DOHH2 (cell line): ENCODE data around the gene NPVF.
A peak's percentile ranks its signal among the peaks of the same experiment; 100 is the strongest.

Experiments
- H3F3A ChIP-seq: fragments of 200-600 bp; sonication (generic), shearing (Covaris generic); 2 replicates; pipeline ENCODE4 v1.6.0; 2016; ENCODE audit warnings: antibody characterized with exemption, mild to moderate bottlenecking; ENCODE audit not compliant: control insufficient read depth, insufficient read depth
- H3K27ac ChIP-seq: fragments of 200-600 bp; sonication (generic); 2 replicates; pipeline ENCODE4 v1.5.1; 2014; ENCODE audit warnings: low read depth, mild to moderate bottlenecking, low read length, moderate library complexity
- H3K27me3 ChIP-seq: fragments of 200-600 bp; sonication (generic); 2 replicates; pipeline ENCODE4 v1.6.1; 2014; ENCODE audit warnings: mild to moderate bottlenecking, low read length, mixed read lengths; ENCODE audit not compliant: control insufficient read depth
- H3K36me3 ChIP-seq: fragments of 200-600 bp; sonication (generic); 2 replicates; pipeline ENCODE4 v1.6.1; 2014; ENCODE audit warnings: mild to moderate bottlenecking, low read length, moderate library complexity, mixed read lengths; ENCODE audit not compliant: control insufficient read depth
- H3K4me1 ChIP-seq: fragments of 200-600 bp; sonication (generic); 2 replicates; pipeline ENCODE4 v1.6.1; 2014; ENCODE audit warnings: mild to moderate bottlenecking, low read length, mixed read lengths; ENCODE audit not compliant: control insufficient read depth
- H3K4me2 ChIP-seq: fragments of 200-600 bp; sonication (generic); 2 replicates; pipeline ENCODE4 v1.6.0; 2014; ENCODE audit warnings: mild to moderate bottlenecking, low read length, moderate library complexity
- H3K4me3 ChIP-seq: fragments of 200-600 bp; sonication (generic); 2 replicates; pipeline ENCODE4 v1.5.1; 2014; ENCODE audit warnings: mild to moderate bottlenecking, low read length, mixed read lengths
- H3K79me2 ChIP-seq: fragments of 200-600 bp; sonication (generic); 2 replicates; pipeline ENCODE4 v1.6.1; 2014; ENCODE audit warnings: mild to moderate bottlenecking, low read length, mixed read lengths; ENCODE audit not compliant: control insufficient read depth
- H3K9me2 ChIP-seq: fragments of 200-600 bp; sonication (generic); replicated peaks from 2 replicates; pipeline ENCODE4 v1.6.1; 2014; ENCODE audit warnings: mild to moderate bottlenecking, low read length, mixed read lengths; ENCODE audit not compliant: control insufficient read depth
- H3K9me3 ChIP-seq: fragments of 200-600 bp; sonication (generic); 2 replicates; pipeline ENCODE4 v1.6.1; 2014; ENCODE audit warnings: antibody characterized with exemption, low read length, mixed read lengths; ENCODE audit not compliant: control insufficient read depth, insufficient read depth
- H4K20me1 ChIP-seq: fragments of 200-600 bp; sonication (generic); 2 replicates; pipeline ENCODE4 v1.6.0; 2014; ENCODE audit warnings: low read depth, mild to moderate bottlenecking, antibody characterized with exemption, low read length, moderate library complexity; ENCODE audit not compliant: control insufficient read depth, insufficient read depth
- EZH2phosphoT487 ChIP-seq: fragments of 200-600 bp; sonication (generic); IDR thresholded peaks from 2 replicates; pipeline ENCODE4 v1.6.1; 2017; ENCODE audit warnings: borderline replicate concordance, mild to moderate bottlenecking, antibody characterized with exemption, low read length, moderate library complexity, mixed read lengths
- TF ChIP-seq, protein P1 (sequence below): fragments of 200-600 bp; sonication (generic); IDR thresholded peaks from one replicate; pipeline ENCODE4 v1.5.1; 2014; ENCODE audit warnings: antibody characterized with exemption, mild to moderate bottlenecking, low read depth, low read length; ENCODE audit not compliant: poor library complexity, severe bottlenecking

Gene NPVF

DNA sequence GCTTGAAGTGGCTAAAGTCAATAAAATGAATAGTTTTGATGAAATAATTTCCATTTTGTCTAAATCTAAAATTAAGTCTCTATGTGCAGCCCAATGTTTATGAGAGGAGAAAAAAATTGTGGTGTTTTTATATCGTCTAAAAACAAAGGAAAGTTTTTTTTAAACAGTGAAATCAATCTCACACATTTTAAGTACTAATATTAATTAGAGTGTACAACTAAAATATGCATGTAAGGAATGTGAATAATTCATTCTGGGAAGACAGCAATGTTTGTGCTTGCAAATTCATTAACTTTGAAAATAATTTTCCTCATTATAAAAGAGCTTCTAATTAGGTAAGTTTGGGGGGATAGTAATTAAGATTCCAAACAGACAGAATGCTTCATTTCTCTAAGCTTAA lies at the start of gene NPVF:
TSS of gene NPVF (minus strand) at position 101 of the 400 bp plus-strand sequence. CDS start at position 54, 47 bp downstream.
- no peak for TF ChIP-seq EZH2phosphoT487
- TF ChIP-seq, protein P1, sequence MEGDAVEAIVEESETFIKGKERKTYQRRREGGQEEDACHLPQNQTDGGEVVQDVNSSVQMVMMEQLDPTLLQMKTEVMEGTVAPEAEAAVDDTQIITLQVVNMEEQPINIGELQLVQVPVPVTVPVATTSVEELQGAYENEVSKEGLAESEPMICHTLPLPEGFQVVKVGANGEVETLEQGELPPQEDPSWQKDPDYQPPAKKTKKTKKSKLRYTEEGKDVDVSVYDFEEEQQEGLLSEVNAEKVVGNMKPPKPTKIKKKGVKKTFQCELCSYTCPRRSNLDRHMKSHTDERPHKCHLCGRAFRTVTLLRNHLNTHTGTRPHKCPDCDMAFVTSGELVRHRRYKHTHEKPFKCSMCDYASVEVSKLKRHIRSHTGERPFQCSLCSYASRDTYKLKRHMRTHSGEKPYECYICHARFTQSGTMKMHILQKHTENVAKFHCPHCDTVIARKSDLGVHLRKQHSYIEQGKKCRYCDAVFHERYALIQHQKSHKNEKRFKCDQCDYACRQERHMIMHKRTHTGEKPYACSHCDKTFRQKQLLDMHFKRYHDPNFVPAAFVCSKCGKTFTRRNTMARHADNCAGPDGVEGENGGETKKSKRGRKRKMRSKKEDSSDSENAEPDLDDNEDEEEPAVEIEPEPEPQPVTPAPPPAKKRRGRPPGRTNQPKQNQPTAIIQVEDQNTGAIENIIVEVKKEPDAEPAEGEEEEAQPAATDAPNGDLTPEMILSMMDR, result no peak
- no peaks in the 10 kb centered on the region for H3K79me2 ChIP-seq
- H3K27ac ChIP-seq, result no peak within 1 kb of the TSS
- no peaks in the 10 kb centered on the region for H3K9me3 ChIP-seq
- no peaks in the 10 kb centered on the region for H3K4me1 ChIP-seq
- H3F3A ChIP-seq, result no peaks in the 10 kb centered on the region
- H3K36me3 ChIP-seq, result no peaks in the 10 kb centered on the region
- H4K20me1 ChIP-seq, result no peaks in the 10 kb centered on the region
- H3K27me3 ChIP-seq, result peaks cover 36% of the 10 kb centered on the region
- no peaks in the 10 kb centered on the region for H3K9me2 ChIP-seq
- H3K4me3 ChIP-seq, result no peak within 1 kb of the TSS
- H3K4me2 ChIP-seq, result no peak within 1 kb of the TSS

- H3K4me3 ChIP-seq, result peak overlapping the region; percentile 52
- no peaks in the 10 kb centered on the region for H3K9me3 ChIP-seq
- H3K9me2 ChIP-seq, result no peaks in the 10 kb centered on the region
- H3K27me3 ChIP-seq, result no peaks in the 10 kb centered on the region
- peak overlapping the region; percentile 50 for H3K4me2 ChIP-seq
- H3K4me1 ChIP-seq, result peaks cover 49% of the 10 kb centered on the region
- H3K27ac ChIP-seq, result peak overlapping the region; percentile 48
- TF ChIP-seq, protein P1, result no peak
- no peak for TF ChIP-seq EZH2phosphoT487
- H3K36me3 ChIP-seq, result peaks cover 5% of the 10 kb centered on the region; the same call in 1 of the 2 replicates
- no peaks in the 10 kb centered on the region for H3K79me2 ChIP-seq
- H4K20me1 ChIP-seq, result no peaks in the 10 kb centered on the region
- peaks cover 3% of the 10 kb centered on the region; the same call in 1 of the 2 replicates for H3F3A ChIP-seq
These were observed 44.0 kb upstream of the NPVF start for GRCh38 chr7:25272265-25272664.

- H3K27ac ChIP-seq, result no peak overlapping the region
- no peaks in the 10 kb centered on the region for H4K20me1 ChIP-seq
- H3K4me1 ChIP-seq, result peaks cover 45% of the 10 kb centered on the region
- H3K4me3 ChIP-seq, result no peak overlapping the region
- H3F3A ChIP-seq, result peaks cover 10% of the 10 kb centered on the region
- TF ChIP-seq, protein P1, result no peak
- no peak for TF ChIP-seq EZH2phosphoT487
- no peaks in the 10 kb centered on the region for H3K9me2 ChIP-seq
- H3K36me3 ChIP-seq, result no peaks in the 10 kb centered on the region
- H3K79me2 ChIP-seq, result no peaks in the 10 kb centered on the region
- no peak overlapping the region for H3K4me2 ChIP-seq
- no peaks in the 10 kb centered on the region for H3K27me3 ChIP-seq
- H3K9me3 ChIP-seq, result peaks cover 5% of the 10 kb centered on the region; the same call in 1 of the 2 replicates
These were observed 35.1 kb upstream of the NPVF start for GRCh38 chr7:25263337-25263736.

- Histone ChIP-seq H3K9me3 (peaks cover 5% of the 10 kb centered on the region; the same call in 1 of the 2 replicates), H3K27ac (no peak overlapping the region)
- TF ChIP-seq, protein P1, result no peak
- no peak for TF ChIP-seq EZH2phosphoT487
These were observed 34.3 kb upstream of the NPVF start for GRCh38 chr7:25262586-25262985.

More at GRCh38 chr7:25262586-25262985, 34.3 kb upstream of the NPVF start:
- H3K27me3 ChIP-seq, result no peaks in the 10 kb centered on the region
- H3K4me2 ChIP-seq, result no peak overlapping the region
- H3K36me3 ChIP-seq, result no peaks in the 10 kb centered on the region
- peaks cover 38% of the 10 kb centered on the region for H3K4me1 ChIP-seq
- H3K4me3 ChIP-seq, result no peak overlapping the region
- H3F3A ChIP-seq, result peaks cover 10% of the 10 kb centered on the region
- H3K9me2 ChIP-seq, result no peaks in the 10 kb centered on the region
- no peaks in the 10 kb centered on the region for H4K20me1 ChIP-seq
- H3K79me2 ChIP-seq, result no peaks in the 10 kb centered on the region
